Inferior parietal cortex (tissue), 1 donor: Measurements from ENCODE around the gene TBC1D25.

Source experiments
- DNase-seq: peaks from one replicate; pipeline ENCODE4 v3.0.0-alpha.2; 2016; ENCODE audit errors: extremely low spot score

The TBC1D25 gene

DNA sequence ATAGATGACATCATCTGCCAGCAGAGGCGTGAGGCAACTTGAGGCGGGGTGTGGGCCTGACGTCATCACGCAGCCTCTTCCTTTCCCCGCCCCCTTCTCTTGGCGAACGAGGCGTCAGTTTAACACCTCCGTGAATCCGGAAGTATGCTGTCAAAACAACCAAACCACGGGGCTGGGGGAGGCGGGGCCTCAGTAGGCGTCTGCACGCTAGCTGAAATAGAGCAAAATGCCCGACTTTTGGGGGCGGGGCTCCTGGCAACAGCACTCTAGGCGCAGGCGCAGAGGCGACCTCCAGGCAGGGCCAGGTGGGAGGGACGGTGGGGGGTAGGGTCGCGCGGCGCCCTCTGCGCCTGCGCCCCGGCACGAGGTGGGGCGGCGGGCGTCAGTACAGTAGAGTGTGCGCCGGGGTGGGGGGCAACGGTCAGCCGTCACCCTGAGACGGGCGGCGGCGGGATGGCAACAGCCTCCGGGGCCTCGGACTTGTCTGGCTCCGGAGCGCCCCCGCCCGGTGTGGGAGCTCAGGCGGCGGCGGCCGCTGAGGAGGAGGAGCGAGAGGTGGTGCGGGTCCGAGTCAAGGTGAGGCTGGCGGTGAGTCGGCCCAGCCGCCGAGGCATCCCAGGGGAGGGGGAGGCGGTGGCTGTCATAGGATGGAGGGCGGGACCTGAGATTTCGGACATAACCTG, at the start of gene TBC1D25:
TBC1D25 (plus strand) TSS at position 370 of the 683 bp plus-strand sequence; CDS start at position 454, 84 bp downstream.
- DNase-seq, result peak; percentile 88

DNA sequence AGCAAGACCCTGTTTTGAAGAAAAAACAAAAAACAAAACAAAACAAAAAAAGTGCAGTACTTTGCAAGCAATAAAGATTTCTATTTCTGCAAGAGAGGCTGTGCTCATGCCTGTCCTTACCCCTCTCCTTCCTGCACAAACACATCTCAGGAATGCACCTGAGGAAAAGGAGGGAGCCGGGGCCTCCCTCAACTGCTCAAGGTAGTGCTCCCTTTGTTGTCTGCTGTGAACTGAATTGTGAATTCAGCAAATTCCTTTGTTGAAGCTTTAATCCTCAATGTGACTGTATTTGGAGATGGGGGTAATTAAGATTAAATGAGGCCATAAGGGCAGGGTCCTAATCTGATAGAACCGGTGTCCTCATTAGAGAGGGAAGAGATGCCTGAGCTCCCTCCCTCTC, 49.6 kb upstream of the TBC1D25 start:
- DNase-seq, result no peak

- DNase-seq, result no peak
These were observed 48.9 kb upstream of the TBC1D25 start for GRCh38 chrX:48490661-48491060.

DNA sequence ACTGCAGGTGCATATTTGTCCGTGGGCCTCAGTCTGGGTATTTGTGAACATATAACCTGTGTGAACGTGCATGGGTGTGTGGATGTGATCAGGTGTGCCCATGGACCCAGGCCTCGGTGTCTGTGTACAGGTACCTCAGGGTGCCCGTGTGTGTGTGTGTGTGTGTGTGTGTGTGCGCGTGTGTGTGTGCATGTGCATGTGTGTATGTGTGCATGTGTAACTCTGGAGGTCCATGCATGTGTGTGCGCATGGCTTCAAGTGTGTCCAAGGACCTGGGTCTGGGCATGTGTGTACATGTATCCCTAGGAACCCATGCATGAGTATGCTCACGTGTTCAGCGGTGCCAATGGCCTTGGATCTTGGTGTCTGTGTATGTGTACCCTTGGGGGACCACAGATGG, 47.7 kb upstream of the TBC1D25 start:
- no peak for DNase-seq

- no peak for DNase-seq
These were observed 47.1 kb upstream of the TBC1D25 start for GRCh38 chrX:48492293-48492910.

DNA sequence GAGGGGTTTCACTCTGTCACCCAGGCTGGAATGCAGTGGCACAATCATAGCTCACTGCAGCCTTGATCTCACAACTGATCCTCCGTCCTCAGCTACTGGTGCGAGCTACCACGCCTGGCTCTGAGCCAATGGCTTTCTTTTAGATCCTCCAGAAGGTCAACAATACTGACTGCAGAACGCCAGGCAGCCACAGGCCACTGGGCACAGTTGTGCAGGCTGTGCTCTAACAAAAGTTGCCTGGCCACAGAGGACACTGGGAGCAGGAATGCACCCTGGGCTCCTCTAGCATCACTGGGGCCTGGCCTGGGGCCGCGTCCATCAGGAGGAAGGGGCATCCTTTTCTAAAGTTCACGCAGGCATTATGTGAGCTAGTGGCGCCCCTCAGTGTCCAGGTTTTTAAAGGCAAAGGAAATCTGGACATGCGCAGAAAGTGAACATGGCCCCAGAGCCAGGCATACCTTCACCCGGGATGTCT, 45.6 kb upstream of the TBC1D25 start:
- DNase-seq, result no peak

DNA sequence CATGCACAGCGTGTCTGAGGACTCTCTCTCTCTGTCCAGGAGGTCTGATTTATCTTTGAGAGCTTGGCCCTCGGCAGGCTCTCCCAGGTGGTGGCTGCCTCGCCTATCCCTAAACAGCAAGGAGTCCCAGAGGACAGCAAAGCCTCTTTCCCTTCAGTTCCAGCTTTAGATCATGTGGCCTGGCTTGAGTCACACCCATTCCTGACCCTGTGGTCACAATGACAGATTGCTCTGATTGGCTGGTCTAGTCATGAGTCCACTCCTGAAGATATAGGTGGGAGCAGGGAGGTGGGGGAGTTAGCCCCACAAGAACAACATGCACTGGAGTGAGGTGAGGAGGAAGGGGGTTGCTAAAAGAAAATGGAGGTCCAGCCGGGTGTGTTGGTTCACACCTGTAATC, 42.9 kb upstream of the TBC1D25 start:
- DNase-seq, result no peak

GRCh38 chrX:48497871-48498270, 41.6 kb upstream of the TBC1D25 start:
- no peak for DNase-seq

GRCh38 chrX:48498374-48498809, 41.1 kb upstream of the TBC1D25 start:
- no peak for DNase-seq

GRCh38 chrX:48504261-48504660, 35.3 kb upstream of the TBC1D25 start:
- no peak for DNase-seq

GRCh38 chrX:48505481-48505880, 34.0 kb upstream of the TBC1D25 start:
- DNase-seq, result no peak

DNA sequence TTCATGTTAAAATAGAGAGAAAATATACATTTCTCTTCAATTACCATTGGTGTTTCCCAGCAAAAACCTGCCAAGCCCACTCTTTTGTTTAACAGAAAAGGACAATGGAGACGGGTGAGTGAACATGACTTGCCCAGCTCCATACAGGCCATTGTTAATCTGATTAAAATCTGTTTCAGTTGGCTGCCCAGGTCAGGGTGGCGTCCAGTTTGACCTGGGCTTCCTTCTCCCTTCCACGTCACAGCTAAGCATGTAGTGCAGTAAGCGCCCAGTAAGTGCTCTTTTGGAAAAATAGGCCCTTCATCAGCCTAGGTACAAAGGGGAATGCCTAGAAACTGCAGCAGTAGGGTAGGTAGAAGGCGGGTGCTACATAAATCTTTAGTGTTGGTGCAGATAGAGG, 32.3 kb upstream of the TBC1D25 start:
- DNase-seq, result no peak

- DNase-seq, result peak; percentile 47
These were observed 30.9 kb upstream of the TBC1D25 start, which contains the start of gene PORCN for GRCh38 chrX:48508400-48509244. Gene PORCN (plus strand): TSS chrX:48508992. CDS start chrX:48509821, 829 bp downstream.

DNA sequence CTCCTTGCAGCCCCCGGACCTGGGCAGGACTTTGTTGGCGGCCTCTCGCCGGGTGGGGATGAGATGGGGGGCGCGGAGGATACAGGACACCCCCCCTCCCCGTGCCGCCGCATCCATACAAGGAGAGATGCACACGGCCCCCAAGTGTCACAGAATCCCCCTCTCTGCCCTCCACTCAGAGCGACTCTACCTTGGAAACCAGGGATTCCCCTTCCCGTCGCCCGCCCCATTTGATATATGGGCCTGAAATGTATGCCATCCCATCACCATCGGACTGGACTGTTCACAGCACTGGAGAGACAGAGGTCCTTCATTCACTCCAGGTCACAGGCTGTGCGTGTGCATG, 30.3 kb upstream of the TBC1D25 start:
- DNase-seq, result no peak

DNA sequence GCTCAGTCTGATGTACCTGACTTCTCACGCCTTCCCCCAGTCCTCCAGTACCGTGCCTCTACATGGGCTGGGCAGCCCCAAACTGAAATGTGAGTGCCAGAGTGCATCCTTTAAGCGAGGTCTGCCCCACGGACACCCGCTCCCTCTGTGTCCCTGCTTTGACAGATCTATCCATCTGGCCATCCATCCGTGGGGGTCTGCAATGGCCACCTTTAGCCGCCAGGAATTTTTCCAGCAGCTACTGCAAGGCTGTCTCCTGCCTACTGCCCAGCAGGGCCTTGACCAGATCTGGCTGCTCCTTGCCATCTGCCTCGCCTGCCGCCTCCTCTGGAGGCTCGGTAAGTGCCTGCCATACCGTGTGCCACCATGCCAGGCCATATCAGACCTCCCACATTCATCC, 29.9 kb upstream of the TBC1D25 start:
- DNase-seq, result no peak

DNA sequence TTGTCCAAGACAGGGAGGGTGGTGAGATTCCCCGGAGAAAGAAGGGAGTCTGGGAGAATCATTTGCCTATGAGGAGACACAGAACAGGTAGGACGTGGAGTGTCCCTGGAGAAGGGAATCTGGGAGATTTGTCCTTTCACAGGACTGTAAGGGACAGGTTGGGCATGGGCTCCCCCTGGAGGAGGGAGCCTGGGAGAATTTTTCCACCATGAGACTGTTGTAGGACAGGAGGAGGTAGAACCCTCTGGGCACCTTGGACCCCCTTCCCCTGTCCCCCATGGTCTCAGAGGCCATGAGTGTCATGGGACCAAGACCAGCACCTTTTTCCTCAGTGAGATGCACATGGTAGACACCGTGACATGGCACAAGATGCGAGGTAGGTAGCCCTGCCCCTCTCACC, 28.0 kb upstream of the TBC1D25 start:
- no peak for DNase-seq

DNA sequence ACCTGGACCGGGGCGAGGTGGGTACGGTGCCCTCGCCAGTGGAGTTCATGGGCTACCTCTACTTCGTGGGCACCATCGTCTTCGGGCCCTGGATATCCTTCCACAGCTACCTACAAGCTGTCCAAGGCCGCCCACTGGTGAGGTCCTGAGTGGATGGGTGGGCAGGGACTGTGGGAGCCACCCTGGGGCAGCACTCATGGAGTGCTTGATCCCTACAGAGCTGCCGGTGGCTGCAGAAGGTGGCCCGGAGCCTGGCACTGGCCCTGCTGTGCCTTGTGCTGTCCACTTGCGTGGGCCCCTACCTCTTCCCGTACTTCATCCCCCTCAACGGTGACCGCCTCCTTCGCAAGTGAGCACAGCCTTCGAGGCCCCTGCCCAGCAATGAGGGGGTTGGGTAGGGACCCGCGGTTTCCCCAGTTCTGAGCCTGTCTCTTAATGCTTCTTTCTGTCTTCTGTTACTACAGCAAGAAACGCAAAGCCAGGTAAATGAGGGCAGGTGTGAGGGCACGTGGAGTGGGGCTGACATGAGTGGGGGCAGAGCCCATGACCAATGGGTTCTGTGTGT, 27.1 kb upstream of the TBC1D25 start:
- DNase-seq, result no peak

DNA sequence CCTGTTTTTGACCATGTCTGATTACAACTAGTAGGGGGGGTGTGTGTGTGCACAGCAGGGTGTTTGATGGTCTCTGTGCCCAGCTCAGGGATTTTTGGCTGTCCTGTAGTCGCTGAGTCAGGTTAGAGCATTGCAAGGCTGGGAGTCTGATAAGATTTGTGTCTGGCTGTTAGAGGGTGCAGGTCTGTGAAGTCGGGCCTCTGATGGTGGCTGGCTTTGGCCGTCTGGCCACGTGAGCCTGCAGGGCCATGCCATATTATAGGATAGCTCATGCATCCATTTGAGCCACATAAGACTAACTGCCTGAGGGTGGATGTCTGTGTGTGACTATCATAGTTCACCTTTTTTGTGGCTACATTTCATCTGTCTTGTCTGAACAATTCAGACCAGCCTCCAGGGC, 25.8 kb upstream of the TBC1D25 start:
- no peak for DNase-seq

- no peak for DNase-seq
These were observed 25.2 kb upstream of the TBC1D25 start for GRCh38 chrX:48514126-48514806.

DNA sequence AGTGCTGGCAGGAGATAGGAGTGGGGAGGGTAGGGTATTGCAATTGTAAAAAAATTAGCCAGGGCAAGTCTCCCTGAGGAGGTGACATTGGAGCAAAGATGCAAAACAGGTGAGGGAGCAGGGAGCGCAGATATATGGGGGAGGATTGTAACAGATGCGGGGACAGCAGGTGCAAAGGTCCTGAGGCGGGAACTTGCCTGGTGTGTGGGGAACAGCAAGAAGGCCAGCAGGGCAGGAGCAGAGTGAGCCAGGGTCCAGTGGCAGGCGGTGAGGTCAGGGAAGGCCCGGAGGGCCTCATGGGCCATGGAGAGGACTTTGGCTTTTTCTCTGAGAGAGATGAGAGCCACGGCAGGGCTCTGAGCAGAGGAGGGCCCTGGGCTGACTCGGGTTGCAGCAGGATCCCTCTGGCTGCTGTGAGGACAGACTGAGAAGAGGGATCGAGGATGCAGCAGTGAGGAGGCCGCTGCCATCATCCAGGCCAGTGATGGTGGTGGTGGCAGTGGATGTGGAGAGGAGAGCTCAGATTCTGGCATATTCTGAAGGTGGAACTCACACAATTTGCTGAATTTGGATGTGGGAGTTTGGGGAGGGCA, 24.6 kb upstream of the TBC1D25 start:
- no peak for DNase-seq

DNA sequence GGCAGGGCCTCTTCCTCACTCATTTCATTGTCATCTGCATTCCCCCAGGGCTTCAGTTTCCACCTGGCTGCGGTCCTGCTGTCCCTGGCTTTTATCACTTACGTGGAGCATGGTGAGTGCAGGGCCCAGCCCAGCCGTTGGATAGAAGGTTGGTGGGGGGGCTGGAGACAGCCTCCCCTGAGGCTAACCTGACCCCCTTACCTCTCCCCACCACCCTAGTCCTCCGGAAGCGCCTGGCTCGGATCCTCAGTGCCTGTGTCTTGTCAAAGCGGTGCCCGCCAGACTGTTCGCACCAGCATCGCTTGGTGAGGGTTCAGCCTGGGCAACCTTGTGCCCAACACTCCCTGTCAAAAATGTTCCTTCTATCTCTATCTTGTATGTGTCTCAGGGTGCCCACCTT, 23.7 kb upstream of the TBC1D25 start:
- DNase-seq, result no peak
